KMS-11 (cell line): ENCODE results near the gene UCHL5.

Experiments
- H2AFZ ChIP-seq: fragments of 200-600 bp; sonication (generic); 2 replicates; pipeline ENCODE4 v1.6.1; 2016; ENCODE audit warnings: antibody characterized with exemption, mixed run types, low read depth
- H3K27ac ChIP-seq: fragments of 200-600 bp; sonication (generic); 2 replicates; pipeline ENCODE4 v1.6.1; 2016; ENCODE audit warnings: mild to moderate bottlenecking, mixed run types
- H3K27me3 ChIP-seq: fragments of 200-600 bp; sonication (generic); 2 replicates; pipeline ENCODE4 v1.6.1; 2017; ENCODE audit warnings: mild to moderate bottlenecking, low read depth, mixed run types, moderate library complexity; ENCODE audit not compliant: insufficient read depth
- H3K36me3 ChIP-seq: fragments of 200-600 bp; sonication (generic); 2 replicates; pipeline ENCODE4 v1.6.1; 2017; ENCODE audit warnings: mild to moderate bottlenecking, mixed run types; ENCODE audit not compliant: insufficient read depth
- H3K4me1 ChIP-seq: fragments of 200-600 bp; sonication (generic); 2 replicates; pipeline ENCODE4 v1.6.1; 2016; ENCODE audit warnings: mild to moderate bottlenecking, low read depth, mixed run types; ENCODE audit not compliant: poor library complexity, severe bottlenecking
- H3K4me2 ChIP-seq: fragments of 200-600 bp; sonication (generic); 2 replicates; pipeline ENCODE4 v1.7.0; 2016; ENCODE audit warnings: mild to moderate bottlenecking, mixed run types
- H3K4me3 ChIP-seq: fragments of 200-600 bp; sonication (generic); IDR thresholded peaks from 2 replicates; pipeline ENCODE4 v1.6.1; 2017; ENCODE audit warnings: low read depth, low read length, mixed read lengths; ENCODE audit not compliant: insufficient read depth
- H3K79me2 ChIP-seq: fragments of 200-600 bp; sonication (generic); 2 replicates; pipeline ENCODE4 v1.6.1; 2016; ENCODE audit warnings: low read depth, mixed run types; ENCODE audit not compliant: insufficient read depth
- H3K9ac ChIP-seq: fragments of 200-600 bp; sonication (generic); 2 replicates; pipeline ENCODE4 v1.6.1; 2016; ENCODE audit warnings: mild to moderate bottlenecking, mixed run types
- H4K20me1 ChIP-seq: fragments of 200-600 bp; sonication (generic); 2 replicates; pipeline ENCODE4 v1.6.1; 2016; ENCODE audit warnings: mild to moderate bottlenecking, mixed run types; ENCODE audit not compliant: insufficient read depth
- CTCF ChIP-seq: fragments of 200-600 bp; sonication (generic); conservative IDR thresholded peaks from 2 replicates; pipeline ENCODE4 v1.6.1; 2017; ENCODE audit warnings: low read depth, mild to moderate bottlenecking, antibody characterized with exemption, low read length, moderate library complexity, mixed read lengths

Gene UCHL5

GRCh38 chr1:192977089-192977706 lies 82.0 kb downstream of the UCHL5 start:
- H3K4me3 ChIP-seq, result no peak overlapping the region
- TF ChIP-seq CTCF, result no peak
- no peaks in the 10 kb centered on the region for H3K27me3 ChIP-seq
- no peak overlapping the region for H3K4me2 ChIP-seq
- H3K36me3 ChIP-seq, result no peaks in the 10 kb centered on the region
- H2AFZ ChIP-seq, result no peak overlapping the region
- no peaks in the 10 kb centered on the region for H3K4me1 ChIP-seq
- no peaks in the 10 kb centered on the region for H3K79me2 ChIP-seq
- no peak overlapping the region for H3K9ac ChIP-seq
- H3K27ac ChIP-seq, result no peak overlapping the region
- H4K20me1 ChIP-seq, result no peaks in the 10 kb centered on the region

- H3K27ac ChIP-seq, result no peak overlapping the region
- no peak overlapping the region for H2AFZ ChIP-seq
- TF ChIP-seq CTCF, result no peak
- no peak overlapping the region for H3K4me2 ChIP-seq
- no peak overlapping the region for H3K4me3 ChIP-seq
- H4K20me1 ChIP-seq, result no peaks in the 10 kb centered on the region
- H3K79me2 ChIP-seq, result no peaks in the 10 kb centered on the region
- no peaks in the 10 kb centered on the region for H3K36me3 ChIP-seq
- no peaks in the 10 kb centered on the region for H3K27me3 ChIP-seq
- no peak overlapping the region for H3K9ac ChIP-seq
- H3K4me1 ChIP-seq, result no peaks in the 10 kb centered on the region
These were observed 82.6 kb downstream of the UCHL5 start for GRCh38 chr1:192976576-192976975.

GRCh38 chr1:192974701-192975100 lies 84.5 kb downstream of the UCHL5 start:
- no peak for TF ChIP-seq CTCF
- H3K27ac ChIP-seq, result no peak overlapping the region
- no peak overlapping the region for H2AFZ ChIP-seq
- no peaks in the 10 kb centered on the region for H3K4me1 ChIP-seq
- no peaks in the 10 kb centered on the region for H3K79me2 ChIP-seq
- H3K27me3 ChIP-seq, result no peaks in the 10 kb centered on the region
- no peak overlapping the region for H3K4me3 ChIP-seq
- no peak overlapping the region for H3K4me2 ChIP-seq
- no peak overlapping the region for H3K9ac ChIP-seq
- no peaks in the 10 kb centered on the region for H3K36me3 ChIP-seq
- no peaks in the 10 kb centered on the region for H4K20me1 ChIP-seq

GRCh38 chr1:192973988-192974387 lies 85.2 kb downstream of the UCHL5 start:
- no peak for TF ChIP-seq CTCF
- no peak overlapping the region for H2AFZ ChIP-seq
- H4K20me1 ChIP-seq, result no peaks in the 10 kb centered on the region
- no peaks in the 10 kb centered on the region for H3K36me3 ChIP-seq
- H3K9ac ChIP-seq, result no peak overlapping the region
- no peaks in the 10 kb centered on the region for H3K4me1 ChIP-seq
- H3K4me2 ChIP-seq, result no peak overlapping the region
- no peak overlapping the region for H3K4me3 ChIP-seq
- H3K27me3 ChIP-seq, result no peaks in the 10 kb centered on the region
- H3K79me2 ChIP-seq, result no peaks in the 10 kb centered on the region
- no peak overlapping the region for H3K27ac ChIP-seq
